Effector memory CD8-positive, alpha-beta T cell (primary cell): Measurements from ENCODE around the gene COMP.

Source experiments
- ATAC-seq: fragments of 150-1000 bp; cut with Tn5 transposase; replicated peaks from 2 replicates; pipeline ENCODE4 v1.10.0; 2021; ENCODE audit warnings: mild to moderate bottlenecking, moderate library complexity
- DNase-seq, 3 experiments: peaks; one replicate each; pipeline ENCODE4 v3.0.0; 2021
- H3K27ac Mint-ChIP-seq, 2 donors: one replicate each; pipeline ENCODE4 v1.8.0; 2022; ENCODE audit warnings: mild to moderate bottlenecking in 2 of 2, mixed read lengths in 2 of 2, moderate library complexity in 2 of 2
- H3K27me3 Mint-ChIP-seq, 2 donors: one replicate each; pipeline ENCODE4 v1.8.0; 2022; ENCODE audit warnings: mixed read lengths in 2 of 2
- H3K36me3 Mint-ChIP-seq: one replicate; pipeline ENCODE4 v1.8.0; 2022; ENCODE audit warnings: mild to moderate bottlenecking, moderate library complexity, mixed read lengths; ENCODE audit not compliant: insufficient read depth
- H3K4me1 Mint-ChIP-seq, 2 donors: one replicate each; pipeline ENCODE4 v1.8.0; 2022; ENCODE audit warnings: low read depth in 2 of 2, mixed read lengths in 2 of 2
- H3K4me3 Mint-ChIP-seq, 2 donors: one replicate each; pipeline ENCODE4 v1.8.0; 2022; ENCODE audit warnings: mild to moderate bottlenecking in 2 of 2, mixed read lengths in 2 of 2, moderate library complexity in 2 of 2
- H3K9me3 Mint-ChIP-seq, 2 donors: one replicate each; pipeline ENCODE4 v1.8.0; 2022; ENCODE audit warnings: mixed read lengths in 2 of 2

Gene COMP

GRCh38 chr19:18749362-18750231 lies 41.5 kb downstream of the COMP start:
- no peak for ATAC-seq
- no peaks in the 10 kb centered on the region for H3K27me3 Mint-ChIP-seq
- H3K9me3 Mint-ChIP-seq, result no peaks in the 10 kb centered on the region
- H3K36me3 Mint-ChIP-seq, result peaks cover 4% of the 10 kb centered on the region
- H3K4me3 Mint-ChIP-seq, result no peak overlapping the region
- H3K4me1 Mint-ChIP-seq, result no peaks in the 10 kb centered on the region
- H3K27ac Mint-ChIP-seq, result no peak overlapping the region
- DNase-seq, result no peak

GRCh38 chr19:18746401-18747325 lies 44.4 kb downstream of the COMP start:
- H3K4me3 Mint-ChIP-seq, result no peak overlapping the region
- no peak overlapping the region for H3K27ac Mint-ChIP-seq
- ATAC-seq, result no peak

GRCh38 chr19:18745931-18746330 lies 45.2 kb downstream of the COMP start:
- no peaks in the 10 kb centered on the region for H3K27me3 Mint-ChIP-seq
- no peaks in the 10 kb centered on the region for H3K36me3 Mint-ChIP-seq
- H3K4me1 Mint-ChIP-seq, result peaks cover 0 to 4% of the 10 kb centered on the region in 2 donors
- no peak for ATAC-seq
- H3K4me3 Mint-ChIP-seq, result no peak overlapping the region
- no peak for DNase-seq
- H3K9me3 Mint-ChIP-seq, result no peaks in the 10 kb centered on the region
- peak overlapping the region in 1 of 2 donors; percentile 53 for H3K27ac Mint-ChIP-seq

More at GRCh38 chr19:18746401-18747325, 44.4 kb downstream of the COMP start:
- Mint-ChIP-seq H3K9me3 (no peaks in the 10 kb centered on the region), H3K4me1 (peaks cover 0 to 2% of the 10 kb centered on the region in 2 donors), H3K36me3 (no peaks in the 10 kb centered on the region), H3K27me3 (no peaks in the 10 kb centered on the region)
- no peak for DNase-seq

GRCh38 chr19:18745012-18745735 lies 45.9 kb downstream of the COMP start:
- peaks cover 0 to 5% of the 10 kb centered on the region in 2 donors for H3K4me1 Mint-ChIP-seq
- H3K36me3 Mint-ChIP-seq, result no peaks in the 10 kb centered on the region
- H3K27me3 Mint-ChIP-seq, result no peaks in the 10 kb centered on the region
- no peak overlapping the region for H3K27ac Mint-ChIP-seq
- H3K9me3 Mint-ChIP-seq, result no peaks in the 10 kb centered on the region
- no peak overlapping the region for H3K4me3 Mint-ChIP-seq
- DNase-seq, result no peak
- ATAC-seq, result no peak

- H3K27ac Mint-ChIP-seq, result no peak overlapping the region
- H3K4me3 Mint-ChIP-seq, result no peak overlapping the region
- no peaks in the 10 kb centered on the region for H3K9me3 Mint-ChIP-seq
- H3K4me1 Mint-ChIP-seq, result peaks cover 0 to 5% of the 10 kb centered on the region in 2 donors
- DNase-seq (no peak), ATAC-seq (no peak)
- no peaks in the 10 kb centered on the region for H3K27me3 Mint-ChIP-seq
- H3K36me3 Mint-ChIP-seq, result no peaks in the 10 kb centered on the region
These were observed 47.2 kb downstream of the COMP start for GRCh38 chr19:18743784-18744418.

GRCh38 chr19:18742838-18743783 lies 48.0 kb downstream of the COMP start:
- Mint-ChIP-seq H3K27me3 (no peaks in the 10 kb centered on the region), H3K4me1 (peaks cover 0 to 5% of the 10 kb centered on the region in 2 donors), H3K9me3 (no peaks in the 10 kb centered on the region), H3K27ac (no peak overlapping the region), H3K36me3 (no peaks in the 10 kb centered on the region), H3K4me3 (no peak overlapping the region)
- no peak for DNase-seq
- no peak for ATAC-seq

GRCh38 chr19:18742324-18742723 lies 48.8 kb downstream of the COMP start:
- ATAC-seq (no peak), DNase-seq (no peak)
- peaks cover 0 to 7% of the 10 kb centered on the region in 2 donors for H3K4me1 Mint-ChIP-seq
- H3K27me3 Mint-ChIP-seq, result no peaks in the 10 kb centered on the region
- H3K27ac Mint-ChIP-seq, result no peak overlapping the region
- no peak overlapping the region for H3K4me3 Mint-ChIP-seq
- no peaks in the 10 kb centered on the region for H3K9me3 Mint-ChIP-seq
- H3K36me3 Mint-ChIP-seq, result peaks cover 2% of the 10 kb centered on the region

- Mint-ChIP-seq H3K4me3 (no peak overlapping the region), H3K36me3 (peaks cover 2% of the 10 kb centered on the region), H3K27ac (no peak overlapping the region), H3K4me1 (peaks cover 0 to 7% of the 10 kb centered on the region in 2 donors), H3K9me3 (no peaks in the 10 kb centered on the region), H3K27me3 (no peaks in the 10 kb centered on the region)
- ATAC-seq (no peak), DNase-seq (no peak)
These were observed 49.7 kb downstream of the COMP start for GRCh38 chr19:18741124-18742121.

GRCh38 chr19:18738961-18739690 lies 52.0 kb downstream of the COMP start:
- Mint-ChIP-seq H3K27me3 (no peaks in the 10 kb centered on the region), H3K4me1 (peaks cover 0 to 10% of the 10 kb centered on the region in 2 donors), H3K36me3 (peaks cover 2% of the 10 kb centered on the region), H3K9me3 (no peaks in the 10 kb centered on the region), H3K27ac (peak overlapping the region in 1 of 2 donors; percentile 49), H3K4me3 (no peak overlapping the region)
- DNase-seq (no peak), ATAC-seq (no peak)

GRCh38 chr19:18737954-18738351 lies 53.2 kb downstream of the COMP start:
- Mint-ChIP-seq H3K27ac (no peak overlapping the region), H3K9me3 (no peaks in the 10 kb centered on the region), H3K4me1 (peaks cover 0 to 13% of the 10 kb centered on the region in 2 donors), H3K4me3 (no peak overlapping the region), H3K27me3 (no peaks in the 10 kb centered on the region), H3K36me3 (peaks cover 2% of the 10 kb centered on the region)
- no peak for ATAC-seq
- no peak for DNase-seq
